CD14-positive monocyte (primary cell): ENCODE data around the gene PIEZO2. TPM values are rescaled to one million over a fixed set of nuclear protein-coding genes. Genes with fewer than 3 reads are reported as not detected.
A peak's percentile ranks its signal among the peaks of the same experiment; 100 is the strongest.

Source experiments
- DNase-seq, 3 donors: peaks; one replicate each; pipeline ENCODE4 v3.0.0-alpha.2; 2011 to 2022
- H2AFZ ChIP-seq: 2 replicates; pipeline ENCODE4 v1.6.0; 2012; ENCODE audit warnings: mild to moderate bottlenecking, low read depth, low read length, inconsistent platforms; ENCODE audit not compliant: insufficient read depth, poor library complexity, severe bottlenecking
- H3K27ac ChIP-seq, 2 donors: 1 replicate in 1 of 2; 2 replicates in 1 of 2; pipeline ENCODE4 v1.5.1; 2012 to 2013; ENCODE audit warnings: low read length in 2 of 2, control low read depth in 1 of 2, inconsistent platforms in 1 of 2, low read depth in 1 of 2, mild to moderate bottlenecking in 1 of 2
- H3K27me3 ChIP-seq, 2 donors: one replicate each; pipeline versions ENCODE4 v1.6.0 to v1.6.1; 2011 to 2013; ENCODE audit warnings: low read length in 2 of 2; ENCODE audit not compliant: control insufficient read depth in 2 of 2, insufficient read depth in 2 of 2
- H3K36me3 ChIP-seq, 2 donors: replicated peaks in 1 of 2; 1 replicate in 1 of 2; 2 replicates in 1 of 2; pipeline versions ENCODE4 v1.5.1 to v1.6.1; 2012 to 2013; ENCODE audit warnings: low read length in 2 of 2, control low read depth in 1 of 2, inconsistent platforms in 1 of 2, mild to moderate bottlenecking in 1 of 2; ENCODE audit not compliant: insufficient read depth in 2 of 2, control insufficient read depth in 1 of 2
- H3K4me1 ChIP-seq, 2 donors: 1 replicate in 1 of 2; 2 replicates in 1 of 2; pipeline versions ENCODE4 v1.5.1 to v1.6.1; 2012 to 2013; ENCODE audit warnings: low read length in 2 of 2, control low read depth in 1 of 2, inconsistent platforms in 1 of 2, mild to moderate bottlenecking in 1 of 2, moderate library complexity in 1 of 2; ENCODE audit not compliant: insufficient read depth in 2 of 2, control insufficient read depth in 1 of 2
- H3K4me2 ChIP-seq: replicated peaks from 2 replicates; pipeline ENCODE3; 2012; ENCODE audit warnings: low read length, moderate library complexity, mild to moderate bottlenecking; ENCODE audit not compliant: poor library complexity, severe bottlenecking; ENCODE audit errors: extremely low read depth
- H3K4me3 ChIP-seq, 3 experiments: fragments of 200-600 bp in 1 of 3; sonication (generic) in 1 of 3; replicated peaks in 1 of 3; 1 replicate in 2 of 3; 2 replicates in 1 of 3; pipeline ENCODE4 v1.5.1; 2011 to 2013; ENCODE audit warnings: low read length in 3 of 3, mild to moderate bottlenecking in 3 of 3, control low read depth in 2 of 3, low read depth in 2 of 3, inconsistent platforms in 1 of 3, moderate library complexity in 1 of 3
- H3K79me2 ChIP-seq: 2 replicates; pipeline ENCODE4 v1.6.0; 2012; ENCODE audit warnings: mild to moderate bottlenecking, control low read depth, inconsistent platforms, low read length, moderate library complexity; ENCODE audit not compliant: insufficient read depth
- H3K9ac ChIP-seq: 2 replicates; pipeline ENCODE4 v1.6.0; 2017; ENCODE audit warnings: low read length, mild to moderate bottlenecking; ENCODE audit not compliant: insufficient read depth, poor library complexity, severe bottlenecking
- H3K9me3 ChIP-seq, 2 donors: replicated peaks in 1 of 2; 1 replicate in 1 of 2; 2 replicates in 1 of 2; pipeline versions ENCODE4 v1.5.1 to v1.6.1; 2012 to 2013; ENCODE audit warnings: low read length in 2 of 2, control low read depth in 1 of 2; ENCODE audit not compliant: control insufficient read depth in 1 of 2, insufficient read depth in 1 of 2
- H4K20me1 ChIP-seq: 2 replicates; pipeline ENCODE4 v1.6.0; 2012; ENCODE audit warnings: mild to moderate bottlenecking, low read length, control low read depth, moderate library complexity; ENCODE audit not compliant: insufficient read depth
- H3K27ac Mint-ChIP-seq, 7 donors: one replicate each; pipeline ENCODE4 v1.8.0; 2020; ENCODE audit warnings: mild to moderate bottlenecking in 7 of 7, mixed read lengths in 7 of 7, moderate library complexity in 6 of 7, inconsistent platforms in 2 of 7
- H3K27me3 Mint-ChIP-seq, 3 donors: one replicate each; pipeline ENCODE4 v1.8.0; 2021 to 2022; ENCODE audit warnings: low read depth in 3 of 3, mild to moderate bottlenecking in 3 of 3, mixed read lengths in 3 of 3, moderate library complexity in 3 of 3, inconsistent platforms in 1 of 3
- H3K36me3 Mint-ChIP-seq, 2 donors: one replicate each; pipeline ENCODE4 v1.8.0; 2020; ENCODE audit warnings: mixed read lengths in 2 of 2, inconsistent platforms in 1 of 2, mild to moderate bottlenecking in 1 of 2
- H3K4me1 Mint-ChIP-seq: one replicate; pipeline ENCODE4 v1.8.0; 2020; ENCODE audit warnings: mild to moderate bottlenecking, mixed read lengths
- H3K4me3 Mint-ChIP-seq, 2 donors: one replicate each; pipeline ENCODE4 v1.8.0; 2020; ENCODE audit warnings: mild to moderate bottlenecking in 2 of 2, mixed read lengths in 2 of 2, moderate library complexity in 1 of 2
- H3K9me3 Mint-ChIP-seq, 7 donors: one replicate each; pipeline ENCODE4 v1.8.0; 2020 to 2022; ENCODE audit warnings: mixed read lengths in 7 of 7, mild to moderate bottlenecking in 6 of 7, moderate library complexity in 6 of 7, inconsistent platforms in 2 of 7
- WGBS: methylation state at CpG from one replicate; pipeline ENCODE4 v1.1.5; 2013; ENCODE audit warnings: missing lambda C conversion rate; ENCODE audit not compliant: insufficient coverage; 5-methylcytosine and 5-hydroxymethylcytosine counted together
- intact Hi-C, 2 donors: fragments of 100-400 bp; cut with micrococcal nuclease; formaldehyde crosslinking; loops; one replicate each; pipeline versions ENCODE4 v1.15.0 to v1.15.1; 2023
- polyA plus RNA-seq, 3 donors: library from polyadenylated mRNA; depleted of rRNA in 1 of 3; unstranded in 2 of 3; stranded (reverse) in 1 of 3; fragments of 300-500 nt in 2 of 3; fragments of >200 nt in 1 of 3; fragmentation: Illumina TruSeq in 2 of 3; gene quantifications; 1 replicate in 2 of 3; 2 replicates in 1 of 3; pipeline ENCODE4 v1.2.3, GENCODE V29; 2012 to 2021
- TF ChIP-seq, protein P1 (sequence below): fragments of 200-600 bp; IDR thresholded peaks from one replicate; pipeline ENCODE4 v1.8.0; 2022; ENCODE audit warnings: antibody characterized with exemption, mild to moderate bottlenecking

The PIEZO2 gene
- polyA plus RNA-seq, 3 donors = not detected

DNA sequence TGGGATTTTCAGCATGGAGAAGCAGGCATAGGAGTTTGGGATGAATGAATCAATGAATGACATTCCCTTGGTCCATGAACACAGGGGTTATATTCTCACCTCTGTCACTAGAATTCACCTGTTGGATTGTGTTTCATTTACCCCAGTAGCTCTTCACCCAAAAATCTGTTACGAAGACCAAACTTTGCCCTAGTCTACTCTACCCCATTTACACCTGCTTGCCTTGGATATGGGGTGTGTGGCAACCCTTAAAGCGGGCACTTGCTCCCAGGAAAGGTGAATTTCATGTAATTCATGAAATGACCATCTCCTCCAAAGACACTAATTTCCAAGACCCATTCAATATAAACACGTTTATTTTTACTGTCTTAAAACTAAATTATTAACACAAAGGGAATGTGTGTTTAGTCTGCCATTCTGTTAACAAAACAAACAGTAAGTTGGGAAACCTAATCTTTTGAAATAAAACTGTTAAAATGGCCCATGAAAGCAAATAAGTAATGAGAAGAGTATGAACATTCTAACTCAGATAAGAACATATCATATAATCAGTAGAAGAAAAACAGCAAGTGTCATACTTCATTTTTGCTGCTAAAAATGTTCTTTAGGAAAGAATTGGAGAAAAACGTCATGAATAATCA lies 355.5 kb downstream of the PIEZO2 start:
- no peaks in the 10 kb centered on the region for H3K36me3 ChIP-seq
- TF ChIP-seq, protein P1, sequence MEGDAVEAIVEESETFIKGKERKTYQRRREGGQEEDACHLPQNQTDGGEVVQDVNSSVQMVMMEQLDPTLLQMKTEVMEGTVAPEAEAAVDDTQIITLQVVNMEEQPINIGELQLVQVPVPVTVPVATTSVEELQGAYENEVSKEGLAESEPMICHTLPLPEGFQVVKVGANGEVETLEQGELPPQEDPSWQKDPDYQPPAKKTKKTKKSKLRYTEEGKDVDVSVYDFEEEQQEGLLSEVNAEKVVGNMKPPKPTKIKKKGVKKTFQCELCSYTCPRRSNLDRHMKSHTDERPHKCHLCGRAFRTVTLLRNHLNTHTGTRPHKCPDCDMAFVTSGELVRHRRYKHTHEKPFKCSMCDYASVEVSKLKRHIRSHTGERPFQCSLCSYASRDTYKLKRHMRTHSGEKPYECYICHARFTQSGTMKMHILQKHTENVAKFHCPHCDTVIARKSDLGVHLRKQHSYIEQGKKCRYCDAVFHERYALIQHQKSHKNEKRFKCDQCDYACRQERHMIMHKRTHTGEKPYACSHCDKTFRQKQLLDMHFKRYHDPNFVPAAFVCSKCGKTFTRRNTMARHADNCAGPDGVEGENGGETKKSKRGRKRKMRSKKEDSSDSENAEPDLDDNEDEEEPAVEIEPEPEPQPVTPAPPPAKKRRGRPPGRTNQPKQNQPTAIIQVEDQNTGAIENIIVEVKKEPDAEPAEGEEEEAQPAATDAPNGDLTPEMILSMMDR = no peak
- H3K4me2 ChIP-seq = no peak overlapping the region
- no peaks in the 10 kb centered on the region for H3K27me3 ChIP-seq
- Mint-ChIP-seq H3K27ac (no peak overlapping the region), H3K4me3 (no peak overlapping the region), H3K36me3 (no peaks in the 10 kb centered on the region), H3K4me1 (peaks cover 39% of the 10 kb centered on the region), H3K27me3 (peaks cover 0 to 1% (median 0%) of the 10 kb centered on the region in 3 donors), H3K9me3 (peaks cover 0 to 5% (median 0%) of the 10 kb centered on the region in 7 donors)
- no peak overlapping the region for H3K9ac ChIP-seq
- WGBS = no CpG with 5 or more reads among the region's 4 CpGs
- DNase-seq = no peak
- peaks cover 34 to 37% of the 10 kb centered on the region in 2 donors for H3K4me1 ChIP-seq
- H3K9me3 ChIP-seq = no peaks in the 10 kb centered on the region
- intact Hi-C loops = no loop called here
- no peaks in the 10 kb centered on the region for H3K79me2 ChIP-seq
- no peaks in the 10 kb centered on the region for H4K20me1 ChIP-seq
- H3K4me3 ChIP-seq = no peak overlapping the region
- H3K27ac ChIP-seq = no peak overlapping the region
- H2AFZ ChIP-seq = no peak overlapping the region

DNA sequence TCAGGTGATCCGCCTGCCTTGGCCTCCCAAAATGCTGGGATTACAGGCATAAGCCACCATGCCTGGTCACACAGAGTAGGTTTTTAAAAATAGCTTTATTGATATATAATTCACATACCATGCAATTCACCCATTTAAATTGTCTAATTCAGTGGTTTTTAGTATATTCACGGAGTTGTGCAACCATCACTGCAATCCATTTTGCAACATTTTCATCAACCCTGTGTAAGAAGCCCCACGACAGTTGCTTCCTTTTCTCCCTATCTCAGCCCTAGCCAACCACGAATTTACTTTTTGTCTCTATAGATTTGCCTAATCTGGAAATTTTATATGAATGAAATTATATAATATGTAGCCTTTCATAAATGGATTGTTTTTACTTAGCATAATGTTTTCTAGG lies 357.2 kb downstream of the PIEZO2 start:
- DNase-seq = peak; percentile 49 to 79 (median 75)
- Histone ChIP-seq H3K4me2 (peak overlapping the region; percentile 72), H2AFZ (no peak overlapping the region), H3K36me3 (no peaks in the 10 kb centered on the region), H3K79me2 (no peaks in the 10 kb centered on the region), H3K27me3 (no peaks in the 10 kb centered on the region), H3K4me1 (peaks cover 37 to 51% of the 10 kb centered on the region in 2 donors), H3K27ac (peak overlapping the region; percentile 74), H4K20me1 (no peaks in the 10 kb centered on the region), H3K4me3 (peak overlapping the region in 1 of 3 experiments; percentile 57), H3K9me3 (no peaks in the 10 kb centered on the region), H3K9ac (no peak overlapping the region)
- Mint-ChIP-seq H3K9me3 (peaks cover 0 to 5% (median 0%) of the 10 kb centered on the region in 7 donors), H3K4me1 (peaks cover 41% of the 10 kb centered on the region), H3K36me3 (no peaks in the 10 kb centered on the region), H3K27ac (peak overlapping the region; percentile 78 to 93 (median 90)), H3K27me3 (peaks cover 0 to 1% (median 0%) of the 10 kb centered on the region in 3 donors), H3K4me3 (no peak overlapping the region)
- intact Hi-C loops = no loop called here
- no CpG with 5 or more reads among the region's 4 CpGs for WGBS
- TF ChIP-seq, protein P1 = no peak
